ENCODE results near the gene CRYGC. TPM values are rescaled to one million over a fixed set of nuclear protein-coding genes. Genes with fewer than 3 reads are reported as not detected.
A peak's percentile ranks its signal among the peaks of the same experiment; 100 is the strongest.

Gene CRYGC
- total and polyA plus RNA-seq, 2 of the 13 experiments (the other 11 are each of a cell fraction or from before 2014, with no cell fraction given), result 0.20 to 0.27 TPM

DNA sequence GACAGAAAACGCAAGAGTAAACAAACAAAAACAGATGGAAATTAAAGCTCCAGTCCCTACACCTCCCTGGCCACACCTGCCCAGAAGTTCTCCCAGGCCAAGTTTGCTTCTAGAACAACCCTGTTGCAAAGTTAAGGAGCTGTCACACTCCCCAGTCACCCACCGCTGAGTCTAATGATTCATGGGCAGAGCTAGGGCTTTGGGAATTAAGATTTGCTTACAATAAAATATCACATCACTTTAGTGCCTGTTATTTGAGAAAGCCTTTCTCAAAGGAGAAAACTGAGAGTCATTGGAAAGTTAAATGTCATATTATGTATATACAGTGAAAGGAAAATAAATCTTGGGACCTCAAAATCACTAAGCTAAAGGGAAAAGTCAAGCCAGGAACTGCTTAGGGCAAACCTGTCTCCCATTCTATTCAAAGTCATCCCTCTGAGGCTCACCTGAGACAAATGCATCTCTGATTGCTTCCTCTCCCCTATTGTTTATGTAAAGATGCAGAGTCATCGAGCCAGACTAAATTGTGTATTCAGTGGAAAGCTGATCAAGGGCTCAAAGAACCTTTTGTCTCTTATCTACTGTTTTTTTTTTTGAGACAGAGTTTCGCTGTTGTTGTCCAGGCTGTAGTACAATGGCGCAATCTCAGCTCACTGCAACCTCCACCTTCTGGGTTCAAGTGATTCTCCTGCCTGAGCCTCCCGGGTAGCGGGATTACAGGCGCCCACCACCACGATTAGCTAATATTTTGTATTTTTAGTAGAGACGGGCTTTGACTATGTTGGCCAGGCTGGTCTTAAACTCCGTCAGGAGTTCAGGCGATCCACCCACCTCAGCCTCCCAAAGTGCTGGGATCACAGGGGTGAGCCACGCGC lies 13.5 kb upstream of the CRYGC start (continued):
- TF ChIP-seq ZNF768 (CRISPR knock-in tag; IDR thresholded peaks at IDR 0.05) (no peak; the same call in 1 of the 2 replicates), ZNF44 (CRISPR knock-in tag; IDR thresholded peaks at IDR 0.05) (no peak), ERF (CRISPR knock-in tag; IDR thresholded peaks at IDR 0.05) (0 out of 2 replicates have a peak, but pooled peaks have one; percentile 57), MIER2 (CRISPR knock-in tag; IDR thresholded peaks at IDR 0.05) (no peak), NCOA1 (CRISPR knock-in tag; IDR thresholded peaks at IDR 0.05) (no peak), ZNF446 (CRISPR knock-in tag; IDR thresholded peaks at IDR 0.05) (no peak), ZNF607 (CRISPR knock-in tag; IDR thresholded peaks at IDR 0.05; ENCODE audit: borderline replicate concordance) (no peak), MAFK (conservative IDR thresholded peaks at IDR 0.05 in 1 of 2, IDR thresholded peaks at IDR 0.05 in 1 of 2; ENCODE audit: low read length in 2 of 2) (peak; percentile 29 to 56; a peak in 2 of 4 replicates), SNAPC2 (CRISPR knock-in tag; IDR thresholded peaks at IDR 0.05) (no peak), THAP11 (CRISPR knock-in tag; IDR thresholded peaks at IDR 0.05) (no peak; the same call in 1 of the 2 replicates), ZSCAN30 (CRISPR knock-in tag; IDR thresholded peaks at IDR 0.05) (no peak), ATF1 (CRISPR knock-in tag; IDR thresholded peaks at IDR 0.05) (no peak), ZNF75D (CRISPR knock-in tag; IDR thresholded peaks at IDR 0.05; ENCODE audit: borderline replicate concordance) (no peak), HMG20A (CRISPR knock-in tag; IDR thresholded peaks at IDR 0.05; ENCODE audit: borderline replicate concordance) (peak; percentile 70), HNF4A (CRISPR knock-in tag; IDR thresholded peaks at IDR 0.05) (peak; percentile 28; the same call in 1 of the 2 replicates), NCOA5 (CRISPR knock-in tag; IDR thresholded peaks at IDR 0.05) (no peak)
- TF ChIP-seq, protein P1, sequence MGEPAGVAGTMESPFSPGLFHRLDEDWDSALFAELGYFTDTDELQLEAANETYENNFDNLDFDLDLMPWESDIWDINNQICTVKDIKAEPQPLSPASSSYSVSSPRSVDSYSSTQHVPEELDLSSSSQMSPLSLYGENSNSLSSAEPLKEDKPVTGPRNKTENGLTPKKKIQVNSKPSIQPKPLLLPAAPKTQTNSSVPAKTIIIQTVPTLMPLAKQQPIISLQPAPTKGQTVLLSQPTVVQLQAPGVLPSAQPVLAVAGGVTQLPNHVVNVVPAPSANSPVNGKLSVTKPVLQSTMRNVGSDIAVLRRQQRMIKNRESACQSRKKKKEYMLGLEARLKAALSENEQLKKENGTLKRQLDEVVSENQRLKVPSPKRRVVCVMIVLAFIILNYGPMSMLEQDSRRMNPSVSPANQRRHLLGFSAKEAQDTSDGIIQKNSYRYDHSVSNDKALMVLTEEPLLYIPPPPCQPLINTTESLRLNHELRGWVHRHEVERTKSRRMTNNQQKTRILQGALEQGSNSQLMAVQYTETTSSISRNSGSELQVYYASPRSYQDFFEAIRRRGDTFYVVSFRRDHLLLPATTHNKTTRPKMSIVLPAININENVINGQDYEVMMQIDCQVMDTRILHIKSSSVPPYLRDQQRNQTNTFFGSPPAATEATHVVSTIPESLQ (CRISPR knock-in tag; conservative IDR thresholded peaks at IDR 0.05), result no peak
- TF ChIP-seq, protein P2, sequence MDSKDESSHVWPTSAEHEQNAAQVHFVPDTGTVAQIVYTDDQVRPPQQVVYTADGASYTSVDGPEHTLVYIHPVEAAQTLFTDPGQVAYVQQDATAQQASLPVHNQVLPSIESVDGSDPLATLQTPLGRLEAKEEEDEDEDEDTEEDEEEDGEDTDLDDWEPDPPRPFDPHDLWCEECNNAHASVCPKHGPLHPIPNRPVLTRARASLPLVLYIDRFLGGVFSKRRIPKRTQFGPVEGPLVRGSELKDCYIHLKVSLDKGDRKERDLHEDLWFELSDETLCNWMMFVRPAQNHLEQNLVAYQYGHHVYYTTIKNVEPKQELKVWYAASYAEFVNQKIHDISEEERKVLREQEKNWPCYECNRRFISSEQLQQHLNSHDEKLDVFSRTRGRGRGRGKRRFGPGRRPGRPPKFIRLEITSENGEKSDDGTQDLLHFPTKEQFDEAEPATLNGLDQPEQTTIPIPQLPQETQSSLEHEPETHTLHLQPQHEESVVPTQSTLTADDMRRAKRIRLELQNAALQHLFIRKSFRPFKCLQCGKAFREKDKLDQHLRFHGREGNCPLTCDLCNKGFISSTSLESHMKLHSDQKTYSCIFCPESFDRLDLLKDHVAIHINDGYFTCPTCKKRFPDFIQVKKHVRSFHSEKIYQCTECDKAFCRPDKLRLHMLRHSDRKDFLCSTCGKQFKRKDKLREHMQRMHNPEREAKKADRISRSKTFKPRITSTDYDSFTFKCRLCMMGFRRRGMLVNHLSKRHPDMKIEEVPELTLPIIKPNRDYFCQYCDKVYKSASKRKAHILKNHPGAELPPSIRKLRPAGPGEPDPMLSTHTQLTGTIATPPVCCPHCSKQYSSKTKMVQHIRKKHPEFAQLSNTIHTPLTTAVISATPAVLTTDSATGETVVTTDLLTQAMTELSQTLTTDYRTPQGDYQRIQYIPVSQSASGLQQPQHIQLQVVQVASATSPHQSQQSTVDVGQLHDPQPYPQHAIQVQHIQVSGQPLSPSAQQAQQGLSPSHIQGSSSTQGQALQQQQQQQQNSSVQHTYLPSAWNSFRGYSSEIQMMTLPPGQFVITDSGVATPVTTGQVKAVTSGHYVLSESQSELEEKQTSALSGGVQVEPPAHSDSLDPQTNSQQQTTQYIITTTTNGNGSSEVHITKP (CRISPR knock-in tag; IDR thresholded peaks at IDR 0.05; ENCODE audit: low read depth), result no peak
- TF ChIP-seq, protein P3, sequence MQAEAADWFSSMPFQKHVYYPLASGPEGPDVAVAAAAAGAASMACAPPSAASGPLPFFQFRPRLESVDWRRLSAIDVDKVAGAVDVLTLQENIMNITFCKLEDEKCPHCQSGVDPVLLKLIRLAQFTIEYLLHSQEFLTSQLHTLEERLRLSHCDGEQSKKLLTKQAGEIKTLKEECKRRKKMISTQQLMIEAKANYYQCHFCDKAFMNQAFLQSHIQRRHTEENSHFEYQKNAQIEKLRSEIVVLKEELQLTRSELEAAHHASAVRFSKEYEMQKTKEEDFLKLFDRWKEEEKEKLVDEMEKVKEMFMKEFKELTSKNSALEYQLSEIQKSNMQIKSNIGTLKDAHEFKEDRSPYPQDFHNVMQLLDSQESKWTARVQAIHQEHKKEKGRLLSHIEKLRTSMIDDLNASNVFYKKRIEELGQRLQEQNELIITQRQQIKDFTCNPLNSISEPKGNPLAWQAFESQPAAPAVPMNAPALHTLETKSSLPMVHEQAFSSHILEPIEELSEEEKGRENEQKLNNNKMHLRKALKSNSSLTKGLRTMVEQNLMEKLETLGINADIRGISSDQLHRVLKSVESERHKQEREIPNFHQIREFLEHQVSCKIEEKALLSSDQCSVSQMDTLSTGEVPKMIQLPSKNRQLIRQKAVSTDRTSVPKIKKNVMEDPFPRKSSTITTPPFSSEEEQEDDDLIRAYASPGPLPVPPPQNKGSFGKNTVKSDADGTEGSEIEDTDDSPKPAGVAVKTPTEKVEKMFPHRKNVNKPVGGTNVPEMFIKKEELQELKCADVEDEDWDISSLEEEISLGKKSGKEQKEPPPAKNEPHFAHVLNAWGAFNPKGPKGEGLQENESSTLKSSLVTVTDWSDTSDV (CRISPR knock-in tag; IDR thresholded peaks at IDR 0.05), result no peak
- TF ChIP-seq, protein P4, sequence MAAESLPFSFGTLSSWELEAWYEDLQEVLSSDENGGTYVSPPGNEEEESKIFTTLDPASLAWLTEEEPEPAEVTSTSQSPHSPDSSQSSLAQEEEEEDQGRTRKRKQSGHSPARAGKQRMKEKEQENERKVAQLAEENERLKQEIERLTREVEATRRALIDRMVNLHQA (CRISPR knock-in tag; IDR thresholded peaks at IDR 0.05), result no peak

All from HepG2 (cell line).